ENCODE results near the gene PLAAT2. TPM values are rescaled to one million over a fixed set of nuclear protein-coding genes. Genes with fewer than 3 reads are reported as not detected.

The PLAAT2 gene
- total RNA-seq, 6 donors from 2014 or later = 1.9 to 10.5 (median 5.5) TPM

GRCh38 chr11:63508745-63509144 is 54.4 kb downstream of the PLAAT2 start:
- H3K9me3 ChIP-seq = no peaks in the 10 kb centered on the region
- H3K36me3 ChIP-seq = no peaks in the 10 kb centered on the region
- H3K27me3 ChIP-seq = no peaks in the 10 kb centered on the region
- no peak overlapping the region for H3K27ac ChIP-seq
- no peak for ATAC-seq (ENCODE audit: low FRiP score in 2 of 2)
- H3K4me1 ChIP-seq = peaks cover 12 to 33% (median 30%) of the 10 kb centered on the region in 4 donors
- H3K4me3 ChIP-seq = no peak overlapping the region
- TF ChIP-seq POLR2AphosphoS5 (IDR thresholded peaks at IDR 0.05) (no peak), POLR2A (IDR thresholded peaks at IDR 0.05) (no peak), EP300 (IDR thresholded peaks at IDR 0.05) (no peak)
- TF ChIP-seq, protein P1, sequence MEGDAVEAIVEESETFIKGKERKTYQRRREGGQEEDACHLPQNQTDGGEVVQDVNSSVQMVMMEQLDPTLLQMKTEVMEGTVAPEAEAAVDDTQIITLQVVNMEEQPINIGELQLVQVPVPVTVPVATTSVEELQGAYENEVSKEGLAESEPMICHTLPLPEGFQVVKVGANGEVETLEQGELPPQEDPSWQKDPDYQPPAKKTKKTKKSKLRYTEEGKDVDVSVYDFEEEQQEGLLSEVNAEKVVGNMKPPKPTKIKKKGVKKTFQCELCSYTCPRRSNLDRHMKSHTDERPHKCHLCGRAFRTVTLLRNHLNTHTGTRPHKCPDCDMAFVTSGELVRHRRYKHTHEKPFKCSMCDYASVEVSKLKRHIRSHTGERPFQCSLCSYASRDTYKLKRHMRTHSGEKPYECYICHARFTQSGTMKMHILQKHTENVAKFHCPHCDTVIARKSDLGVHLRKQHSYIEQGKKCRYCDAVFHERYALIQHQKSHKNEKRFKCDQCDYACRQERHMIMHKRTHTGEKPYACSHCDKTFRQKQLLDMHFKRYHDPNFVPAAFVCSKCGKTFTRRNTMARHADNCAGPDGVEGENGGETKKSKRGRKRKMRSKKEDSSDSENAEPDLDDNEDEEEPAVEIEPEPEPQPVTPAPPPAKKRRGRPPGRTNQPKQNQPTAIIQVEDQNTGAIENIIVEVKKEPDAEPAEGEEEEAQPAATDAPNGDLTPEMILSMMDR (IDR thresholded peaks at IDR 0.05) = no peak
- peak in 1 of 2 donors; percentile 50 for DNase-seq
- 83 to 89% methylated on average over 12 of the region's 12 CpGs for WGBS, 2 donors

DNA sequence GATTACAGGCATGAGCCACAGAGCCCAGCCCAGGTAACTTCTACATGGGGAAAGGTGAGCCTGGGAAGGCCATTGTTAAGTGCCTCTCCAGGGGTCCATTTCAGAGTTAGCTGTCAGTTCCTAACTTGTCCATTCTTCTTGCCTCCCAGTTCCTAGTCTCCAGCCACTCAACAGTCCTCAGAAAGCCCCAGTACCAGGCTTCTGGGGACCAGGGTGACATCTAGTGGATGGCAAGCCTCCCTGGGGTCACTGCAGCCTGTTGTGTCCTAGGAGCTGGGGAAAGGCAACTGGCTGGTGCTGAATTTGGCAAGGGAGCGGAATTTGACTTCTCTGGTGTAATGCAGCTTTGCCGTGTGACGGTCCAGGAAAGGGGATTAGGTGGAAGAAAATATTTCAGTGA is 55.2 kb downstream of the PLAAT2 start:
- no peaks in the 10 kb centered on the region for H3K36me3 ChIP-seq
- WGBS, 2 donors = 72 to 74% methylated on average over 3 of the region's 3 CpGs
- H3K4me1 ChIP-seq = peaks cover 12 to 33% (median 30%) of the 10 kb centered on the region in 4 donors
- ATAC-seq (ENCODE audit: low FRiP score in 2 of 2) = peak in 1 of 2 donors; percentile 40
- no peaks in the 10 kb centered on the region for H3K27me3 ChIP-seq
- no peaks in the 10 kb centered on the region for H3K9me3 ChIP-seq
- no peak overlapping the region for H3K27ac ChIP-seq
- peak in 1 of 2 donors; percentile 75 for DNase-seq
- H3K4me3 ChIP-seq = no peak overlapping the region
- TF ChIP-seq EP300 (IDR thresholded peaks at IDR 0.05) = no peak
- TF ChIP-seq, protein P1 (IDR thresholded peaks at IDR 0.05) = peak in 3 of 6 experiments; percentile 33 to 44 (median 38)

GRCh38 chr11:63507511-63507910 is 55.7 kb downstream of the PLAAT2 start:
- Histone ChIP-seq H3K4me3 (no peak overlapping the region), H3K27me3 (no peaks in the 10 kb centered on the region), H3K36me3 (no peaks in the 10 kb centered on the region), H3K9me3 (no peaks in the 10 kb centered on the region), H3K4me1 (peaks cover 12 to 33% (median 30%) of the 10 kb centered on the region in 4 donors), H3K27ac (no peak overlapping the region)
- TF ChIP-seq EP300 (IDR thresholded peaks at IDR 0.05) (no peak), POLR2A (IDR thresholded peaks at IDR 0.05) (no peak), POLR2AphosphoS5 (IDR thresholded peaks at IDR 0.05) (no peak)
- TF ChIP-seq, protein P1 (IDR thresholded peaks at IDR 0.05) = no peak
- WGBS, 2 donors = 74 to 80% methylated on average over 2 of the region's 2 CpGs
- DNase-seq (no peak), ATAC-seq (ENCODE audit: low FRiP score in 2 of 2) (no peak)

DNA sequence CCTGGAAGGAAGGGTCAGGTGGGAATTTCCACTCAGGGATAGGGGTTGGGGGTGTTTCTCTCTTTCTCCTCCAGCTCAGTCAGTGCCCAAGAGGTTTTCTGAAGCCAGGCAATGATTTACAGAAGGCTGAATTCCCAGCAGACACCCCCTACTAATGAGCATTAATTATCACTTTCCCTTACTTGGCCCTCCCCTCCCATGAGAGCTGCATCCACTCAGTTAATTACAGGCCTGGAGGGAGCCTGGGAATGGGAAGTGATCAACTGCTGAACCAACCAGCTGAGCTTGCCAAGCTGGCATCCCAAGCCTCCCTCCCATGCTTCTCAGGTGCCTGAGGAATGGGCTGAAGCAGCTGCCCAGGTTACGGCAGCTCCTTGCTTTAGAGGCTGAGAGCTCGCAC is 56.3 kb downstream of the PLAAT2 start:
- Histone ChIP-seq H3K9me3 (no peaks in the 10 kb centered on the region), H3K4me3 (no peak overlapping the region), H3K36me3 (no peaks in the 10 kb centered on the region), H3K27me3 (no peaks in the 10 kb centered on the region), H3K27ac (no peak overlapping the region), H3K4me1 (peaks cover 12 to 33% (median 30%) of the 10 kb centered on the region in 4 donors)
- ATAC-seq (ENCODE audit: low FRiP score in 2 of 2) = no peak
- DNase-seq = no peak
- WGBS, 2 donors = 93% methylated on average over 2 of the region's 2 CpGs; no CpG with 5 or more reads in 1 of the 2 donors
- TF ChIP-seq EP300 (IDR thresholded peaks at IDR 0.05) (no peak), POLR2AphosphoS5 (IDR thresholded peaks at IDR 0.05) (no peak), POLR2A (IDR thresholded peaks at IDR 0.05) (no peak)
- TF ChIP-seq, protein P1 (IDR thresholded peaks at IDR 0.05) = no peak

- TF ChIP-seq EP300 (IDR thresholded peaks at IDR 0.05) (no peak), POLR2AphosphoS5 (IDR thresholded peaks at IDR 0.05) (no peak)
- H3K4me3 ChIP-seq = no peak within 1 kb of the TSS
- peaks cover 12 to 32% (median 29%) of the 10 kb centered on the region in 4 donors for H3K4me1 ChIP-seq
- DNase-seq (peak; percentile 48 to 49), ATAC-seq (ENCODE audit: low FRiP score in 2 of 2) (peak in 1 of 2 donors; percentile 51)
- H3K36me3 ChIP-seq = no peaks in the 10 kb centered on the region
- 52 to 56% methylated on average over 7 to 15 of the region's 15 CpGs for WGBS, 2 donors
- peak within 1 kb of the TSS in 1 of 4 donors; percentile 40 for H3K27ac ChIP-seq
- no peaks in the 10 kb centered on the region for H3K9me3 ChIP-seq
- H3K27me3 ChIP-seq = no peaks in the 10 kb centered on the region
Observed at GRCh38 chr11:63505857-63506528, 57.2 kb downstream of the PLAAT2 start, which contains the start of gene LGALS12. TSS of gene LGALS12 (plus strand) at chr11:63506084. CDS start at chr11:63506459, 375 bp downstream.

Measured in upper lobe of left lung (tissue), 6 donors.